ENCODE measurements around the gene CCNB2. TPM values are rescaled to one million over a fixed set of nuclear protein-coding genes. Genes with fewer than 3 reads are reported as not detected.

The CCNB2 gene
- total and polyA plus RNA-seq, 9 of the 15 experiments (the other 6 are each of a cell fraction or from before 2014, with no cell fraction given): 84.8 to 266 (median 124) TPM

GRCh38 chr15:59160880-59161593, 56.1 kb downstream of the CCNB2 start (continued):
- no peak for TF ChIP-seq EWSR1 (IDR thresholded peaks at IDR 0.05; ENCODE audit: borderline replicate concordance, low read depth, partially characterized antibody)
- TF ChIP-seq POLR3G (IDR thresholded peaks at IDR 0.05; ENCODE audit: extremely low read depth, insufficient read length, insufficient replicate concordance): no peak
- no peak for TF ChIP-seq PRPF4 (IDR thresholded peaks at IDR 0.05; ENCODE audit: insufficient read depth, low read depth, low read length, poor library complexity, severe bottlenecking)
- TF ChIP-seq ARID2 (IDR thresholded peaks at IDR 0.05): peak; percentile 26; the same call in 1 of the 2 replicates
- no peak for TF ChIP-seq BMI1 (IDR thresholded peaks at IDR 0.05; ENCODE audit: low read length)
- TF ChIP-seq KDM5B (IDR thresholded peaks at IDR 0.05; ENCODE audit: insufficient replicate concordance, low read depth, low read length): no peak
- no peak for TF ChIP-seq RBM15 (IDR thresholded peaks at IDR 0.05; ENCODE audit: insufficient read depth, low read length)
- TF ChIP-seq THRA (IDR thresholded peaks at IDR 0.05): no peak
- TF ChIP-seq BDP1 (IDR thresholded peaks at IDR 0.05; ENCODE audit: insufficient read depth, insufficient read length): no peak
- TF ChIP-seq ZNF197 (CRISPR knock-in tag; IDR thresholded peaks at IDR 0.05; ENCODE audit: low read depth): no peak
- no peak for TF ChIP-seq ZNF830 (CRISPR knock-in tag; IDR thresholded peaks at IDR 0.05)
- no peak for TF ChIP-seq ZFPM2 (CRISPR knock-in tag; IDR thresholded peaks at IDR 0.05)
- TF ChIP-seq CTCFL (IDR thresholded peaks at IDR 0.05; ENCODE audit: borderline replicate concordance, insufficient read depth, low read depth, low read length, poor library complexity, severe bottlenecking): no peak
- TF ChIP-seq, protein P1, sequence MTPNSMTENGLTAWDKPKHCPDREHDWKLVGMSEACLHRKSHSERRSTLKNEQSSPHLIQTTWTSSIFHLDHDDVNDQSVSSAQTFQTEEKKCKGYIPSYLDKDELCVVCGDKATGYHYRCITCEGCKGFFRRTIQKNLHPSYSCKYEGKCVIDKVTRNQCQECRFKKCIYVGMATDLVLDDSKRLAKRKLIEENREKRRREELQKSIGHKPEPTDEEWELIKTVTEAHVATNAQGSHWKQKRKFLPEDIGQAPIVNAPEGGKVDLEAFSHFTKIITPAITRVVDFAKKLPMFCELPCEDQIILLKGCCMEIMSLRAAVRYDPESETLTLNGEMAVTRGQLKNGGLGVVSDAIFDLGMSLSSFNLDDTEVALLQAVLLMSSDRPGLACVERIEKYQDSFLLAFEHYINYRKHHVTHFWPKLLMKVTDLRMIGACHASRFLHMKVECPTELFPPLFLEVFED (CRISPR knock-in tag; conservative IDR thresholded peaks at IDR 0.05): no peak
- TF ChIP-seq, protein P2, sequence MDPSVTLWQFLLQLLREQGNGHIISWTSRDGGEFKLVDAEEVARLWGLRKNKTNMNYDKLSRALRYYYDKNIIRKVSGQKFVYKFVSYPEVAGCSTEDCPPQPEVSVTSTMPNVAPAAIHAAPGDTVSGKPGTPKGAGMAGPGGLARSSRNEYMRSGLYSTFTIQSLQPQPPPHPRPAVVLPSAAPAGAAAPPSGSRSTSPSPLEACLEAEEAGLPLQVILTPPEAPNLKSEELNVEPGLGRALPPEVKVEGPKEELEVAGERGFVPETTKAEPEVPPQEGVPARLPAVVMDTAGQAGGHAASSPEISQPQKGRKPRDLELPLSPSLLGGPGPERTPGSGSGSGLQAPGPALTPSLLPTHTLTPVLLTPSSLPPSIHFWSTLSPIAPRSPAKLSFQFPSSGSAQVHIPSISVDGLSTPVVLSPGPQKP (CRISPR knock-in tag; IDR thresholded peaks at IDR 0.05): no peak
- TF ChIP-seq TBP (optimal IDR thresholded peaks at IDR 0.05; ENCODE audit: low read depth, low read length): no peak
- no peak for TF ChIP-seq CLOCK (CRISPR knock-in tag; IDR thresholded peaks at IDR 0.05; ENCODE audit: borderline replicate concordance)
- no peak for TF ChIP-seq WHSC1 (IDR thresholded peaks at IDR 0.05; ENCODE audit: low read length)
- TF ChIP-seq ZNF696 (CRISPR knock-in tag; conservative IDR thresholded peaks at IDR 0.05): no peak
